ENCODE results near the gene CCL25.

CCL25 gene

DNA sequence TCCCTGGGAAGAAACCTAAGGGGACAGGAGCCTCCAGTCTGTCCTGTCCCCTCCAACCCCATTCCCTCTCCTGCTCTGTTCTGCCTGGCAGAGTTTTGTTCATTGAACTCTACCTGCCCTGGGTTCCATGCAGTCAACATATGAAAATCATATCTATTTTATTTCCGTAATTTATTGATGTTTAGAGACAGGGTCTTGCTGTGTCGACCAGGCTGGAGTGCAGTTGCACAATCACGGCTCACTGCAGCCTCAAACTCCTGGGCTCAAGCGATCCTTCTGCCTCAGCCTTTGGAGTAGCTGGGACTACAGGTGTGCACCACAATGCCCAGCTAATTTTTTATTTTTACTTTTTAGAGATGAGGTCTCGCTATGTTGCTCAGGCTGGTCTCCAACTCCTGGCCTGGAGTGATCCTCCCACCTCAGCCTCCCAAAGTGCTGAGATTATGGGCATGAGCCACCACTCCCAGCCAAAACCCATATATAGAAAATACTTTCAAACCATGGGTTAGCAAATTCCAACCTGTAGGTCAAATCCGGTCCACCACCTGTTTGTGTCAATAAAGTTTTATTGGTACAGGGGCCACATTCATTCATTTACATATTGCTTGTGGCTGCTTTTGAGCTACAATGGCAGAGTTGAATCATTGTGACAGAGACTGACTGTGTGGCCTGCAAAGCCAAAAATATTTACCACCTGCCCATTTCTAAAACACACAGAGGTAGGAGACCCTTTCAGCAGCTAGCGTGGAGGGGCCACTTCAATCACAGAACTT is 57.5 kb downstream of the CCL25 start:
- DNase-seq (ENCODE audit: low read depth, low spot score) = no peak

DNA sequence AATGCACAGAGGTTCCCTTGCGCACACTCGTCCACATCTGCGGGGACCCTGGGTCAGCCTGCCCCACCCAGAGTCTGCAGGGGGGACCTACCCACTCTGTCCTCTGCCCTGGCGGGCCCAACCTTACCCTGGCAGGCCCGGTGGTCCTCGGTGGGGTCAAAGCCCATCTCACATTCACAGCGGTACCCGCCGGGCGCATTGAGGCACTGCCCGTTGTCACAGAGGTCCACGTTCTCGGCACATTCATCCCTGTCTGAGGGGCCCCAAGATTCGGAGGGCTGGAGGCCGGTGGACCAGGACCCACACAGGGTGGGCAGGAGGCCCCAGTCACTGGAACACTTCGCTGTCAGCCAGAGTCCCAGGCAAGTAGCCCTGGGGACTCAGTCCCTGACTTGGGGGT is 58.4 kb downstream of the CCL25 start:
- no peak for DNase-seq (ENCODE audit: low read depth, low spot score)

DNA sequence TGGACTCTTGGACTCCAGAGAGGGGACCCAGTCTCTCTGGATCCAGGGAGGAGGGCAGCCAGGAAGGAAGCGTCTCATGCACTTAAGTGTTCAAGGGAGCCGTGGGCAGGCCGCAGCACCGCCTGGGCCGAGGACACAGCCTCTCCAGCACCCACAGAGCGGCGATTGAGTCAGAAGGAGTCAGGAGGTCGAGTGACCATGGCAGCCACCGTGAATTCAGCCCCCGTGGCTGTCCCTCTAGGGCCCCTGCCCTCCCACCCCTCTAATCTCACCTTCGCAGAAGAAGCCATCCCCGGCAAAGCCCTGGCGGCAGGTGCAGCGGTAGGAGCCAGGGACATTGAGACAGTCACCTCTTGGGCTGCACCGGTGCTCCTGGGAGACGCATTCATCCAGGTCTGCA is 58.8 kb downstream of the CCL25 start:
- DNase-seq (ENCODE audit: low read depth, low spot score) = no peak

All from activated naive CD8-positive, alpha-beta T cell treated with anti-CD3 and anti-CD28 coated beads, Interleukin-2, amount 50 U/mL, for 16 hours (primary cell).